H1 (cell line): ENCODE data around the gene HARS1. TPM values are rescaled to one million over a fixed set of nuclear protein-coding genes. Genes with fewer than 3 reads are reported as not detected.
A peak's percentile ranks its signal among the peaks of the same experiment; 100 is the strongest.

Experiments
- ATF2 ChIP-seq: IDR thresholded peaks from 2 replicates; pipeline ENCODE4 v1.6.1; 2012; ENCODE audit warnings: low read length, inconsistent platforms
- CTBP2 ChIP-seq: IDR thresholded peaks from 2 replicates; pipeline ENCODE4 v1.7.0; 2011; ENCODE audit warnings: borderline replicate concordance, mild to moderate bottlenecking, moderate library complexity, mixed read lengths, low read length; ENCODE audit not compliant: insufficient read depth, insufficient read length
- GTF2F1 ChIP-seq: IDR thresholded peaks from 2 replicates; pipeline ENCODE4 v1.6.1; 2012; ENCODE audit warnings: low read depth, low read length, improper control_type of control experiment, borderline replicate concordance
- HDAC6 ChIP-seq: IDR thresholded peaks from one replicate; pipeline ENCODE4 v1.7.1; 2012; ENCODE audit warnings: low read depth, mild to moderate bottlenecking, inconsistent platforms, low read length, moderate library complexity
- JUND ChIP-seq: IDR thresholded peaks from 2 replicates; pipeline ENCODE4 v1.6.1; 2011; ENCODE audit warnings: mild to moderate bottlenecking, improper control_type of control experiment, low read length
- KDM5A ChIP-seq: fragments of 200-600 bp; IDR thresholded peaks from 2 replicates; pipeline ENCODE4 v1.7.1; 2012; ENCODE audit warnings: mild to moderate bottlenecking, low read length, inconsistent platforms, mixed read lengths
- MAX ChIP-seq: IDR thresholded peaks from 2 replicates; pipeline ENCODE4 v1.6.1; 2012; ENCODE audit warnings: inconsistent platforms
- SAP30 ChIP-seq: fragments of 300-600 bp; sonication (generic); IDR thresholded peaks from 2 replicates; pipeline ENCODE4 v1.7.1; 2012; ENCODE audit warnings: low read length, moderate library complexity, mild to moderate bottlenecking, inconsistent platforms; ENCODE audit not compliant: insufficient read depth, insufficient replicate concordance
- SIX5 ChIP-seq: IDR thresholded peaks from 2 replicates; pipeline ENCODE4 v1.6.1; 2011; ENCODE audit warnings: mild to moderate bottlenecking, low read depth, low read length
- polyA plus RNA-seq, 7 experiments: library from polyadenylated mRNA; depleted of rRNA in 3 of 7; stranded (reverse) in 5 of 7; unstranded in 2 of 7; fragments of >200 nt in 5 of 7; fragments of 200-250 nt in 2 of 7; gene quantifications; 1 replicate in 5 of 7; 2 replicates in 1 of 7; 4 replicates in 1 of 7; pipeline versions ENCODE4 v1.2.1 to v1.2.3, GENCODE V29; 2011 to 2013; ENCODE audit warnings: missing spikeins in 2 of 7, mixed read lengths in 2 of 7
- total RNA-seq: library from RNA; stranded (reverse); fragmentation: NEBNext Ultra II Directional; extraction: Animal tissue kit (Norgen Biotek cat#: 25700); gene quantifications from 2 replicates; pipeline ENCODE4 v1.2.1, GENCODE V29; 2021

HARS1 gene
- total and polyA plus RNA-seq, 2 of the 8 experiments (the other 6 are each of a cell fraction or from before 2014, with no cell fraction given), result 27.8 to 56.8 TPM

GRCh38 chr5:140639148-140639981, 51.8 kb downstream of the HARS1 start, which contains the start of gene TMCO6 (continued):
- no peak for TF ChIP-seq HDAC6
- TF ChIP-seq SAP30, result no peak
- no peak for TF ChIP-seq GTF2F1
- TF ChIP-seq ATF2, result no peak
- no peak for TF ChIP-seq SIX5
- TF ChIP-seq MAX, result peak; percentile 84
- TF ChIP-seq KDM5A, result no peak
- no peak for TF ChIP-seq CTBP2
- no peak for TF ChIP-seq JUND
